ENCODE data around the gene CTBP1.

Gene CTBP1

GRCh38 chr4:1207603-1208265, 41.2 kb downstream of the CTBP1 start:
- no peak for DNase-seq

GRCh38 chr4:1207157-1207470, 41.8 kb downstream of the CTBP1 start:
- DNase-seq: no peak

GRCh38 chr4:1206299-1207156, 42.4 kb downstream of the CTBP1 start:
- DNase-seq: peak; percentile 2

- DNase-seq: no peak
Measured at GRCh38 chr4:1205586-1206298, 43.2 kb downstream of the CTBP1 start.

- no peak for DNase-seq
Measured at GRCh38 chr4:1204828-1205585, 43.9 kb downstream of the CTBP1 start.

GRCh38 chr4:1204286-1204827, 44.6 kb downstream of the CTBP1 start:
- no peak for DNase-seq

- no peak for DNase-seq
Measured at GRCh38 chr4:1203026-1203616, 45.8 kb downstream of the CTBP1 start.

GRCh38 chr4:1202526-1203011, 46.4 kb downstream of the CTBP1 start:
- DNase-seq: no peak

GRCh38 chr4:1201851-1202525, 46.9 kb downstream of the CTBP1 start:
- peak; percentile 85 for DNase-seq

GRCh38 chr4:1200425-1201035, 48.4 kb downstream of the CTBP1 start:
- no peak for DNase-seq

- no peak for DNase-seq
Measured at GRCh38 chr4:1199556-1200331, 49.2 kb downstream of the CTBP1 start.

GRCh38 chr4:1198098-1198844, 50.7 kb downstream of the CTBP1 start:
- no peak for DNase-seq

GRCh38 chr4:1196421-1197183, 52.3 kb downstream of the CTBP1 start:
- no peak for DNase-seq

- DNase-seq: no peak
Measured at GRCh38 chr4:1195891-1196401, 53.0 kb downstream of the CTBP1 start.

- no peak for DNase-seq
Measured at GRCh38 chr4:1195109-1195671, 53.7 kb downstream of the CTBP1 start.

GRCh38 chr4:1194010-1194900, 54.7 kb downstream of the CTBP1 start:
- DNase-seq: no peak
